ENCODE data around the gene ABHD15. TPM values are rescaled to one million over a fixed set of nuclear protein-coding genes. Genes with fewer than 3 reads are reported as not detected.

The ABHD15 gene
- total and polyA plus RNA-seq, 10 donors, result 5.7 to 23.8 (median 13.6) TPM

GRCh38 chr17:29567304-29567553 is 392 bp upstream of the ABHD15 start:
- intact Hi-C loops (cut with DNase I; ENCODE audit: low total_unique reads), result no loop called here
- TF ChIP-seq CTCF (IDR thresholded peaks at IDR 0.05 in 8 of 11, conservative IDR thresholded peaks at IDR 0.05 in 3 of 11), result no peak
- 0% methylated on average over 19 to 27 of the region's 27 CpGs for WGBS, 5 donors
- H3K36me3 ChIP-seq, result peaks cover 0 to 15% (median 0%) of the 10 kb centered on the region in 6 donors
- peaks cover 0 to 3% (median 0%) of the 10 kb centered on the region in 7 donors for H3K27me3 ChIP-seq (replicated peaks in 1 of 7)
- DNase-seq, result no peak
- H3K9me3 ChIP-seq, result no peaks in the 10 kb centered on the region
- H3K4me1 ChIP-seq, result peaks cover 36 to 83% (median 70%) of the 10 kb centered on the region in 6 donors
- peak overlapping the region; percentile 80 to 93 (median 90) for H3K27ac ChIP-seq
- peak overlapping the region; percentile 62 to 95 (median 75) for H3K4me3 ChIP-seq

GRCh38 chr17:29565643-29566472 is 979 bp downstream of the ABHD15 start:
- no peaks in the 10 kb centered on the region for H3K9me3 ChIP-seq
- intact Hi-C loops (cut with DNase I; ENCODE audit: low total_unique reads), result no loop called here
- peak; percentile 43 to 79 (median 66) for TF ChIP-seq POLR2AphosphoS5 (IDR thresholded peaks at IDR 0.05)
- no peak for TF ChIP-seq POLR2A (IDR thresholded peaks at IDR 0.05)
- TF ChIP-seq CTCF (IDR thresholded peaks at IDR 0.05 in 8 of 11, conservative IDR thresholded peaks at IDR 0.05 in 3 of 11), result peak in 2 of 11 experiments; percentile 9 to 11
- DNase-seq, result peak; percentile 94
- H3K27ac ChIP-seq, result peak overlapping the region; percentile 80 to 93 (median 90)
- peaks cover 0 to 3% (median 0%) of the 10 kb centered on the region in 7 donors for H3K27me3 ChIP-seq (replicated peaks in 1 of 7)
- H3K36me3 ChIP-seq, result peaks cover 0 to 13% (median 0%) of the 10 kb centered on the region in 6 donors
- peak overlapping the region; percentile 62 to 95 (median 75) for H3K4me3 ChIP-seq
- WGBS, 5 donors, result 9 to 14% (median 12%) methylated on average over 34 to 55 of the region's 55 CpGs
- peaks cover 42 to 86% (median 78%) of the 10 kb centered on the region in 6 donors for H3K4me1 ChIP-seq

GRCh38 chr17:29563816-29564215 is 3.0 kb downstream of the ABHD15 start:
- peaks cover 34 to 95% (median 85%) of the 10 kb centered on the region in 6 donors for H3K4me1 ChIP-seq
- 77 to 89% (median 87%) methylated on average over 3 of the region's 3 CpGs for WGBS, 5 donors
- no peak overlapping the region for H3K4me3 ChIP-seq
- peaks cover 0 to 13% (median 0%) of the 10 kb centered on the region in 6 donors for H3K36me3 ChIP-seq
- peak; percentile 76 for DNase-seq
- TF ChIP-seq POLR2A (IDR thresholded peaks at IDR 0.05) (no peak), POLR2AphosphoS5 (IDR thresholded peaks at IDR 0.05) (peak in 1 of 3 donors; percentile 82), CTCF (IDR thresholded peaks at IDR 0.05 in 8 of 11, conservative IDR thresholded peaks at IDR 0.05 in 3 of 11) (peak in 3 of 11 experiments; percentile 19 to 28 (median 20))
- peak overlapping the region in 4 of 8 donors; percentile 23 to 91 (median 79) for H3K27ac ChIP-seq
- intact Hi-C loops (cut with DNase I; ENCODE audit: low total_unique reads), result no loop called here
- H3K9me3 ChIP-seq, result no peaks in the 10 kb centered on the region
- peaks cover 0 to 3% (median 0%) of the 10 kb centered on the region in 7 donors for H3K27me3 ChIP-seq (replicated peaks in 1 of 7)

- Histone ChIP-seq H3K36me3 (peaks cover 0 to 13% (median 0%) of the 10 kb centered on the region in 6 donors), H3K4me3 (no peak overlapping the region), H3K9me3 (no peaks in the 10 kb centered on the region), H3K4me1 (peaks cover 34 to 98% (median 83%) of the 10 kb centered on the region in 6 donors), H3K27ac (peak overlapping the region in 4 of 8 donors; percentile 55 to 91 (median 79)), H3K27me3 (replicated peaks in 1 of 7) (peaks cover 0 to 3% (median 0%) of the 10 kb centered on the region in 7 donors)
- 61 to 77% (median 72%) methylated on average over 16 to 18 of the region's 18 CpGs for WGBS, 5 donors
- TF ChIP-seq POLR2A (IDR thresholded peaks at IDR 0.05) (no peak), POLR2AphosphoS5 (IDR thresholded peaks at IDR 0.05) (peak in 1 of 3 donors; percentile 19), CTCF (IDR thresholded peaks at IDR 0.05 in 8 of 11, conservative IDR thresholded peaks at IDR 0.05 in 3 of 11) (no peak)
- intact Hi-C loops (cut with DNase I; ENCODE audit: low total_unique reads), result no loop called here
- peak; percentile 76 for DNase-seq
Measured at GRCh38 chr17:29562615-29563014, 4.2 kb downstream of the ABHD15 start.

All from spleen (tissue), 11 donors.